Measurements from ENCODE around the gene MPL. TPM values are rescaled to one million over a fixed set of nuclear protein-coding genes. Genes with fewer than 3 reads are reported as not detected.

MPL gene
- total and polyA plus RNA-seq, 2 of the 13 experiments (the other 11 are each of a cell fraction or from before 2014, with no cell fraction given) = not detected

GRCh38 chr1:43379476-43379875 is 41.9 kb downstream of the MPL start (continued):
- TF ChIP-seq POGK (CRISPR knock-in tag; conservative IDR thresholded peaks at IDR 0.05) = no peak
- no peak for TF ChIP-seq TFE3 (CRISPR knock-in tag; IDR thresholded peaks at IDR 0.05)
- TF ChIP-seq, protein P1, sequence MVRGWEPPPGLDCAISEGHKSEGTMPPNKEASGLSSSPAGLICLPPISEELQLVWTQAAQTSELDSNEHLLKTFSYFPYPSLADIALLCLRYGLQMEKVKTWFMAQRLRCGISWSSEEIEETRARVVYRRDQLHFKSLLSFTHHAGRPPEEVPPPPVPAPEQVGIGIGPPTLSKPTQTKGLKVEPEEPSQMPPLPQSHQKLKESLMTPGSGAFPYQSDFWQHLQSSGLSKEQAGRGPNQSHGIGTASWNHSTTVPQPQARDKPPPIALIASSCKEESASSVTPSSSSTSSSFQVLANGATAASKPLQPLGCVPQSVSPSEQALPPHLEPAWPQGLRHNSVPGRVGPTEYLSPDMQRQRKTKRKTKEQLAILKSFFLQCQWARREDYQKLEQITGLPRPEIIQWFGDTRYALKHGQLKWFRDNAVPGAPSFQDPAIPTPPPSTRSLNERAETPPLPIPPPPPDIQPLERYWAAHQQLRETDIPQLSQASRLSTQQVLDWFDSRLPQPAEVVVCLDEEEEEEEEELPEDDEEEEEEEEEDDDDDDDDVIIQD (CRISPR knock-in tag; IDR thresholded peaks at IDR 0.05; ENCODE audit: low read depth) = no peak
- TF ChIP-seq ETV5 (CRISPR knock-in tag; IDR thresholded peaks at IDR 0.05; ENCODE audit: borderline replicate concordance) = no peak
- TF ChIP-seq PITX1 (CRISPR knock-in tag; IDR thresholded peaks at IDR 0.05) = no peak
- no peak for TF ChIP-seq ZNF101 (CRISPR knock-in tag; IDR thresholded peaks at IDR 0.05; ENCODE audit: borderline replicate concordance, low read depth)
- TF ChIP-seq ZNF44 (CRISPR knock-in tag; IDR thresholded peaks at IDR 0.05) = no peak
- TF ChIP-seq ZFYVE20 (CRISPR knock-in tag; IDR thresholded peaks at IDR 0.05; ENCODE audit: borderline replicate concordance, low read depth) = no peak

DNA sequence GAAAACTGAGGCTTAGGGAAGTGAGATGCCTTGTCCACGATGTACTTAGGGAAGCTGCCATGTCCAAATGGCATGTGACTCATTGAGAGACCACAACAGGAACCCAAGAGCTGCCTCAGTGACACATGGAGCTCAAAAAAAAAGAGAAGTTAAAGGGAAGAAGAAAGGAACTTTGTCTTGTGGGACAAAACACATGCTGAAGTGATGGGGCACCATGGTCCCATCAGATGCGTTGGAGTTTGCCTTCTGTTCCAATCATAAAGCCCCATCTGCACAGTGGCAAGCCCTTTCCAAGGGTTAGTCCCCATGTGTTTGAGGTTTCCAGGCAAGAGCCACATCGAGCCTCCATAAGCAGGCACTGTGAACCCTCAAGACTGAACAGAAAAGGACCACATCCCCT is 44.0 kb downstream of the MPL start:
- no TSS peak for BruUV-seq (replicated peaks)
- in situ Hi-C loops (cut with HindIII; ENCODE audit: extremely low pct_ligation_motif_present, low pct_unique_long_range_greater_than_20kb) = no loop called here
- ATAC-seq (no peak), FAIRE-seq (no peak), DNase-seq (ENCODE audit: low spot score) (no peak)
- Histone ChIP-seq H3K27me3 (ENCODE audit: control insufficient read depth in 1 of 2, insufficient read depth in 2 of 2, low read length in 2 of 2) (no peaks in the 10 kb centered on the region), H3K79me2 (ENCODE audit: insufficient read depth, low read length) (no peaks in the 10 kb centered on the region), H3K9ac (ENCODE audit: insufficient read depth, low read depth, low read length) (no peak overlapping the region), H3K9me3 (ENCODE audit: low read length) (no peaks in the 10 kb centered on the region), H3K4me3 (replicated peaks in 1 of 3; ENCODE audit: insufficient read depth in 1 of 3, low read depth in 2 of 3, low read length in 3 of 3) (no peak overlapping the region), H3K36me3 (replicated peaks in 1 of 2; ENCODE audit: control insufficient read depth in 1 of 2, insufficient read depth in 2 of 2, low read length in 2 of 2) (peaks cover 16 to 42% of the 10 kb centered on the region in 2 experiments), H4K20me1 (ENCODE audit: insufficient read depth, low read length) (no peaks in the 10 kb centered on the region), H3K27ac (ENCODE audit: extremely low read length, insufficient read depth, low read length) (no peak overlapping the region), H2AFZ (ENCODE audit: low read length) (no peak overlapping the region), H3K4me1 (ENCODE audit: insufficient read depth, low read length) (peaks cover 15% of the 10 kb centered on the region), H3K4me2 (ENCODE audit: low read depth, low read length) (0 out of 2 replicates have a peak overlapping the region, but pooled peaks have one; percentile 6)
- intact Hi-C loops (cut with micrococcal nuclease; ENCODE audit: unreplicated experiment) = no loop called here
- CTCF ChIA-PET (ENCODE audit: low intra/inter-chr PET ratio, low total read pairs) = no interaction called here
- WGBS (ENCODE audit: low lambda C conversion rate) = 89% methylated on average over 3 of the region's 3 CpGs
- TF ChIP-seq TFDP1 (CRISPR knock-in tag; IDR thresholded peaks at IDR 0.05; ENCODE audit: borderline replicate concordance) (no peak), RBM22 (optimal IDR thresholded peaks at IDR 0.05; ENCODE audit: low read length) (peak; percentile 52)
- POLR2A ChIA-PET = interaction anchor here (1.2 to 2.4 kb wide), 2 partner anchors 8 to 13 kb away, joined by 3 to 7 read pairs; partner anchors contain the start of gene ELOVL1

All from HepG2 (cell line).